HG02973 (cell line): ENCODE measurements around the gene FAM216B.
"Not testable (repeated sequence)": the region's sequence is repeated elsewhere in the genome, so short reads cannot be mapped to it uniquely, and the experiment has no call there.

Experiments
- ATAC-seq: cut with Tn5 transposase; IDR thresholded peaks from one replicate; pipeline ENCODE4 v1.9.1; 2021; ENCODE audit warnings: moderate library complexity; ENCODE audit not compliant: unreplicated experiment

FAM216B gene

GRCh38 chr13:42781352-42781751 lies at the start of gene FAM216B:
Gene FAM216B, plus strand, starts transcription at chr13:42781584. Its CDS starts 2,484 bp downstream, at chr13:42784068.
- ATAC-seq: no peak

- ATAC-seq: no peak
Measured at GRCh38 chr13:42732073-42732472, 49.3 kb upstream of the FAM216B start.

DNA sequence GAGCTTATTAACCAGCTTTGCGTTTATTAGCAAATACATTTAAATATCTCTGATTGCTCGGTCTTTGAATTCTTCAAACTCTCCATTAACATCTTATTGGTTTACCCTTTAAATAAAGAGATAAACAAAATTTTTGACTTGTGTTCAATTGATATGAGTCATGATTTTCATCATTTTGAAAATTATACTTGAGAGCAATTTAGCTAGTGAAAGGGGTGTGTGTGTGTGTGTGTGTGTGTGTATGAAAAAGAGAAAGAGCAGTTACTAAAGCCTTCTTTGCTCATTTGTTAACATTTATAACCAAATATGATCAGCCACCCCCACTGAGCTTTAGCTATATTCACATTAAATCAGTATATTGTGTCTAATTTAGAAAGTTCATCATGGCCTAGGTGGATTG lies 48.3 kb upstream of the FAM216B start:
- no peak for ATAC-seq

DNA sequence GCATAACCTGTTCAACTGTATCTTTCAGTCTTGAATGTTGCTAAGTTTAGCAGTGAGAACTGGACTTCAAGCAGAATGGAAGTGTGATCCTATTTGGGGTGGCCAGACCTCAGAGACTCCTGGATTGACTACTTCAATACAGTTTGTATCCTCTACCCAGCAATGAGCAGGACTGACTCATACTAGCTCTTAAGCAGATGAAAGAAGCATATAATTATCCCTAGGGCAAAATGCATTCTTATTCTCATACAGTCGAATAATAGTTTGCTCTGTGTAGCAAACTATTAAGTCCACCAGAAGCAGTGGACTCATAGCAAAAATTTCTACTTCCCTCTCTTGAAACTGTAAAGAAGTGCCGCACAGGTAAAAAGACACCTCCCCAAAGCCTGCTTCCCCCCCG lies 46.4 kb upstream of the FAM216B start:
- no peak for ATAC-seq

DNA sequence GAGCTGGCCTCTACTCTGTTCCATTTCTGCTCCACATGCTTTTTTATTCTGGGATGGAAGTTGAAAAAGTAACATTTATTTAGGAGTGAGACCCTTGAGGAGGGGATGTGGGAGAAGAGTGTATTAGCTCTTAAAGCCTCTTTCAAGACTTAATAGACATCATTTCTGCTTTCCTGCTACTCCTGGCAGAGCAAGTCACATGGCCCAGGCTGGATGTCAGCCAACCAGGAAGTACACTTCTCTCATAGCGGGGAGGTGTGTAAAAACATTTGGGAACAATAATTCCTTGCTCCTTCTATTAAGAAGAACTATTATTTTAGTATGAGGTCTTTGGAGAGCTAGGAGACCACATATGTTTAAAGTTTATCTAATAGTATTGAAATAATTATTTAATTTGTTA lies 40.6 kb upstream of the FAM216B start:
- ATAC-seq: no peak

- ATAC-seq: no peak
Measured at GRCh38 chr13:42741914-42742313, 39.5 kb upstream of the FAM216B start.

DNA sequence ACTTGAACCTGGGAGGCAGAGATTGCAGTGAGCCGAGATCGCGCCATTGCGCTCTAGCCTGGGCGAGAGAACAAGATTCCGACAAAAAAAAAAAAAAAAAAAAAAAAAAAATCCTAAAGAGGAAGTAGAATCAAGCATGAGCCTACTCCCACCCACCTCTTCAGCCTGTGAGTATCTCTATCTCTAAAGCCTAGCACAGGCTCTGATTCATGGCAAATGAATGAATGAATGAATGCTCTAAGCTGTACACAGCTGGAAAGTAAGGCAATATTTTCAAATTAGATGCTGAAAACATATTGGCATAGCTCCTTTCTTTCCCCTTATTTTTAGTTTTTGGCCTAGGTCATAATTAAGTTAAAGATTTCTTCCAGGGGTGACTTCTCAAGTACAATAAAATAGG lies 35.7 kb upstream of the FAM216B start:
- ATAC-seq: no peak

DNA sequence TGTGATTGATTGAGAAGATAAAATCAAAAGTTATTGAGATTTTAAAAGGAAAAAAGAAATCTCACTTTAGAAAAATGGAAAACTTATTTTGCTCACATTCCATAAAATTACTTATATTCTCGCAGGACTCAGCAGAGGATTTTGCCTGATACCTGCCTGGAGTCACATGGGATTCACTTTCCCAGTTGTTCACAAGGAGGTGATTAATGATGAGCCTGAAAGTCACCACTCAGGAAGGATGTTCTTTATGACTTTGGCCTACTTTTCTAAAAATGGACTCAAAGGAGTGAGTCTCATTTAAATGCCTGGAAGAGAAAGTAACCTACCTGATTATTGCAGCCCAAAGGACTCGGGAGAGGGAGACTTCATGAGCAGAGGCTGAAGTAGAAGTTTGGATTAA lies 34.5 kb upstream of the FAM216B start:
- ATAC-seq: no peak

DNA sequence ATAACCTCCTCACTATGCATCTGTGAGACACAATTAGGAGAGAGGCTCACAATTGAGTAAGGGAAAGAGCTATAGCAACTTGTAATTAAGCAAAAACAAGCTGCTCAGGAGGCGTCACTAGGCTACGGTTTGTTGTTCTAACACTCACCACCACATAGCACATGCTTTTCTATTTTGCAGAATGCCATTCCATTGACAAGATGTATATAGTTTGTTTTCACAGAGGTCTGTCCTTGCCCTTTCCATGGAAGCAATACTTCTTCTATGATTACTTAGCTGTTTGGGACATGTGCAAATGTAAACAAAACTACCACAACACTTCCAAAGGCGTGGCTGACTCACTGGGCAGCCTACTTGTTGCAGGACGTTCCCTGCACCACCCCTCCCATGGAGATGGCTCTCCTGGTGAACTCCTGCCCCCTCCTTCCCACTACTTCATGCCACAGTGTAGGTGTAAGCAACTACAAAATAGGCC lies 33.9 kb upstream of the FAM216B start:
- no peak for ATAC-seq

GRCh38 chr13:42750794-42751193 lies 30.6 kb upstream of the FAM216B start:
- ATAC-seq: no peak

- ATAC-seq: peak; percentile 70
Measured at GRCh38 chr13:42751693-42752092, 29.7 kb upstream of the FAM216B start.

- no peak for ATAC-seq
Measured at GRCh38 chr13:42752731-42753130, 28.7 kb upstream of the FAM216B start.

GRCh38 chr13:42753697-42754096 lies 27.7 kb upstream of the FAM216B start:
- ATAC-seq: no peak

GRCh38 chr13:42754801-42755510 lies 26.4 kb upstream of the FAM216B start:
- no peak for ATAC-seq

GRCh38 chr13:42757678-42758420 lies 23.5 kb upstream of the FAM216B start:
- ATAC-seq: no peak

GRCh38 chr13:42758515-42758914 lies 22.9 kb upstream of the FAM216B start:
- ATAC-seq: no peak

DNA sequence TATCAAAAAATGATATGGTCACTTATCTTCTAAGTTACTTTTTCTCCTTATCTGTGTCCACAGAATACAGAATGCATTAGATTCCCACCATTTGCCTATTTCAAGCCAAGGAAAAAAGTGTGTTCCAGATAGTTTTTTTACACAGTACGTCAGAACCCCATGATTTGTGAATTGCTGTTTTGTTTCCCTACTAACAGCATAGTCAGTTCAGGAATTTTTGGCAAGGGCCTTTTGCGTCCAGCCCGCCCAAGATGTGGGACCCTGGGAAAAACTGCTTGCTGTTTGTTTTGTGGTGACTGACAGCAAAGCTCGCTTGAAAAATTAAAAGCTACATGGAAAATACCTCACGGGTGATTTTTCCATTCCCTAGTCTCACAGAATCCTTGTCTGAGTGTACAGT lies 20.4 kb upstream of the FAM216B start:
- no peak for ATAC-seq

- ATAC-seq: no peak
Measured at GRCh38 chr13:42762251-42762650, 19.1 kb upstream of the FAM216B start.

DNA sequence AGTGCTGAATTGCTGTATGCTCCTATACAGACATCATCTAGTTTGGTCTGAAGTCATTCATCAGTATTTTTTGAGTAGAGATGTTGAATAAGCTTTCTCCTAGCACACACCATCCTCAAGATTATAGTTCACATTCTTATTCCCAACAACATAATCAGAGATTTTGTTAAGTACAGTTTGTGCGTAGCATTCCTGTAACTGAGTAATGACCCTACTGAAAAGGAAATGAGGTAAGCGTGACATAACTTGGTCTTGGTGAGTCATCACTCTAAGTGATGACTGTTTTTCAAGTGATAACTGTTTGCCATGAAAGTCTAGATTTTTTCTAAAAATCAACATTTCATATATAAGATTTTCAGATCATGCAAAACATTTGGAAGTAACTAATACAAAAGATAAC lies 18.5 kb upstream of the FAM216B start:
- no peak for ATAC-seq

- ATAC-seq: no peak
Measured at GRCh38 chr13:42766016-42766415, 15.4 kb upstream of the FAM216B start.

GRCh38 chr13:42769650-42770049 lies 11.7 kb upstream of the FAM216B start:
- no peak for ATAC-seq

- ATAC-seq: not testable (repeated sequence)
Measured at GRCh38 chr13:42776558-42776957, 4.8 kb upstream of the FAM216B start.
